Heart left ventricle (tissue), 13 donors: ENCODE results near the gene ADCY10.

Experiments
- CTCF ChIP-seq, 12 donors: fragments of 200-600 bp; sonication (generic) in 4 of 12; IDR thresholded peaks; one replicate each; pipeline versions ENCODE4 v1.5.0 to v1.8.0; 2018 to 2022; ENCODE audit warnings: antibody characterized with exemption in 12 of 12, mild to moderate bottlenecking in 5 of 12
- POLR2A ChIP-seq, 2 donors: fragments of 450-650 bp; IDR thresholded peaks; one replicate each; pipeline ENCODE4 v1.6.1; 2017; ENCODE audit warnings: antibody characterized with exemption in 2 of 2, mild to moderate bottlenecking in 2 of 2, moderate library complexity in 2 of 2
- donor health status: ischemic (EF 13 %, LVEDD 7.1; RV severe dilation, severe dysfunction).
- donor health status: DM: no; HTN: yes; CAD: no.
- donor health status: DM: no; HTN: no; CAD: no.
- donor health status: ischemic (EF 25% LVEDD 6.9; RV normal size, moderate dysfunction).
- donor health status: ischemic (EF 25% LVEDD 5.7; RV mildly dilated, moderate dysfunction).
- donor health status: ischemic (EF 35%, LVEDD 5.7; RV mildly dilated, moderate dysfunction).
- donor health status: nonischemic (EF 11% LVEDD 7.7; RV severe dilation, severe dysfunction).
- donor health status: DM: yes; HTN: yes; CAD: no.
- donor health status: PGD.
- donor health status: ischemic (EF 29% LVEDD 5.4; RV normal size, mild dysfunction).
- donor health status: nonischemic (EF 23%, LVEDD 6.1; RV moderate dilation, normal function).

- no peak for TF ChIP-seq CTCF (IDR thresholded peaks at IDR 0.05)
- TF ChIP-seq POLR2A (IDR thresholded peaks at IDR 0.05) = no peak
Measured at GRCh38 chr1:167916766-167917511, 3.0 kb upstream of the ADCY10 start.
